ENCODE measurements around the gene SLC7A6.

The SLC7A6 gene

GRCh38 chr16:68348639-68349445 lies 84.5 kb downstream of the SLC7A6 start:
- DNase-seq: no peak

GRCh38 chr16:68349838-68350410 lies 85.6 kb downstream of the SLC7A6 start:
- DNase-seq: no peak

DNA sequence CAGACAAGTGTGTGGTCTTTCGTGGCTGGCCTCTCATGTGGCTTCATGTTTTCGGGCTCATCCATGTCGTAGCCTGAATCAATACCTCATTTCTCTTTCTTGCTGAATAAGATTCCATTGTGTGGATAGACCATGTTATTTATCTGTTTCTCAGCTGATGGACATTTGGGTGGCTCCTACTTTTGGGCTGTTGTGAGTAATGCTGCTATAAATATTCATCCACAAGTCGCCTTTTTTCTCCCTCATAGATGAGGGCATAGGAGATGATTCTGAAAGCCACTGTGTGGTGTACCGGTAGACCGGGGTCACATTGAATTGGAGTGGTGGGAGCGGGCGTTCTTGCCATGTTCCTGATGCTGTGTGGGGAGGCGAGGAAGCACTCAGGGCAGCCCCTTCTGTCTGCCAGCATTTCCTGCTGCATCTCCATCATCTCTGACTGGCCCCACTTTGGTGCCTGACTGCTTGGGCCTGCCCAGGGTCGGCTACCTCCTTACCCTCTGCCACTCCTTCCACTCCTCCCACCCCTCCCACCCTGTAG lies 86.6 kb downstream of the SLC7A6 start:
- DNase-seq: no peak

Measured in cortex of kidney (tissue), 1 donor.